Measurements from ENCODE around the gene ZSWIM5.
"Not testable (repeated sequence)": the region's sequence is repeated elsewhere in the genome, so short reads cannot be mapped to it uniquely, and the experiment has no call there.

ZSWIM5 gene

DNA sequence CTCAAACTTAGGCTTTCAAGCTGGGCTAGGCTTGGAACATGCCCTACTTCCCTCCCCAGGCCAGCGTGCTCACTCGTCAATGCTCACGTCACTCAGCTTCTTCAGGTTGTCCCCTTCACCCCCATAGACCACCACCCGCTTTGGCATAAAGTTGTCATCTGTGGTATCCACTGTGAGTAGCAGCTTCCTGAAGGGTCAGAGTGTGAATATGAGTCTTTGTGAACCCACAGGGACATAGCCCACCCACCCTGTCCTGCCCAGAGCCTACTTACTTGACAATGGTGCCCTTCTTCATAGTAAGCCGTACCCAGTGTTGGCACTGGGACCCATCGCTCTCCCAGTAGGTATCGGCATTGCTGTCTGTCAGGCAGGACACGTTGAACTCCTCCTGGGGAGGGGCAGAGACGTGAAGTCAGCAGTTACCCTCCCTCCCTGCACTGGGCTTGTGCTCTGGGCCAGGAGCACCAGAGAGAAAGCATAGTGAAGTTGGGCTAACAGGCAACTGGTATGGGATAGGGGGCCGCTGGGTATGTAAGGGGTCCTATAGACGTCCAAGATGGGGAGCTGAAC, 197.0 kb downstream of the ZSWIM5 start:
- ATAC-seq (replicated peaks; ENCODE audit: extremely low read depth, poor library complexity, severe bottlenecking) (no peak), DNase-seq (ENCODE audit: low spot score in 2 of 2) (no peak)
- Mint-ChIP-seq H3K9me3 (no peaks in the 10 kb centered on the region), H3K4me1 (peaks cover 51% of the 10 kb centered on the region), H3K27ac (ENCODE audit: low read depth) (peak overlapping the region; percentile 32), H3K27me3 (no peaks in the 10 kb centered on the region), H3K36me3 (ENCODE audit: insufficient read depth) (peaks cover 34% of the 10 kb centered on the region), H3K4me3 (peak overlapping the region; percentile 90)

DNA sequence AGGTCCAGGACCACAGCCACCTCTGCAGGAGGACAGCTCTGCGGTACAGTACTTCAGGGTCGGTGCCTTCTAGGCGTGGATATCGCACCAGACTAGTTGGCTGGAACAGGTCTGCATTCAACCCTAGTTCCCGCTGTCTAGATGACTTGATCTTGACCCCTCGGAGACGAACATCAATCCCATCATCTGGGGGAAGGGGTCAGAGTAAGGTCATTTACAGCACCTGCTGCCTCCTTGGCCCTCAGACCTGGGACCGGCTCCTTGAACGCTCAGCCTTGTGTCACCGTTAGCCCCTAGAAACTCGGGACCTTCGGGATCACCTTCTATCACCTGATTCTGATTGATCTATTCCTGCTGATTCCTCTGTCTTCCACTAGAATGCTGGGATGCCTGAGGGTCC, 197.9 kb downstream of the ZSWIM5 start:
- no peak overlapping the region for H3K27ac Mint-ChIP-seq (ENCODE audit: low read depth)
- H3K27me3 Mint-ChIP-seq, result no peaks in the 10 kb centered on the region
- DNase-seq (ENCODE audit: low spot score in 2 of 2), result no peak
- ATAC-seq (replicated peaks; ENCODE audit: extremely low read depth, poor library complexity, severe bottlenecking), result no peak
- no peak overlapping the region for H3K4me3 Mint-ChIP-seq
- peaks cover 45% of the 10 kb centered on the region for H3K4me1 Mint-ChIP-seq
- peaks cover 35% of the 10 kb centered on the region for H3K36me3 Mint-ChIP-seq (ENCODE audit: insufficient read depth)
- no peaks in the 10 kb centered on the region for H3K9me3 Mint-ChIP-seq

DNA sequence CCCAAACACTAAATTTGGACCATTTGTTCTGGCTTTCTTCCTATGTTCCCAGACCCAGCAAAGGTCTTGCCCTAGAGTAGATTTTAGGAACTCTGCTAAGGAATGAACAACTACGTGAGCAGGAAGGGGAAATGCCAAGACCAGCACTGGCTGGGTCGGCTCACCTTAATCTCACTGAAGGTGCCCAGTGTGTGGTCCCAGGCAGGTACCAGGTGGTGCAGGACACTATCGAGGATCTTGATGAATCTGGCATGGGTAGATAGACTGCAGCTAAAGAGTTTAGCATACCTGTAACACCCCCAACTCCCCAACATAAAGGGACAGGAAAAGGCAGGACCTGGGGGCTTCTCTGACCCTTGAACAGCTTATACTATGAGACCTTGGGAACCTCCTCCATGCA, 198.3 kb downstream of the ZSWIM5 start:
- H3K4me1 Mint-ChIP-seq, result peaks cover 40% of the 10 kb centered on the region
- peaks cover 39% of the 10 kb centered on the region for H3K36me3 Mint-ChIP-seq (ENCODE audit: insufficient read depth)
- no peak overlapping the region for H3K4me3 Mint-ChIP-seq
- no peaks in the 10 kb centered on the region for H3K27me3 Mint-ChIP-seq
- H3K9me3 Mint-ChIP-seq, result no peaks in the 10 kb centered on the region
- no peak overlapping the region for H3K27ac Mint-ChIP-seq (ENCODE audit: low read depth)
- no peak for DNase-seq (ENCODE audit: low spot score in 2 of 2)
- ATAC-seq (replicated peaks; ENCODE audit: extremely low read depth, poor library complexity, severe bottlenecking), result no peak

DNA sequence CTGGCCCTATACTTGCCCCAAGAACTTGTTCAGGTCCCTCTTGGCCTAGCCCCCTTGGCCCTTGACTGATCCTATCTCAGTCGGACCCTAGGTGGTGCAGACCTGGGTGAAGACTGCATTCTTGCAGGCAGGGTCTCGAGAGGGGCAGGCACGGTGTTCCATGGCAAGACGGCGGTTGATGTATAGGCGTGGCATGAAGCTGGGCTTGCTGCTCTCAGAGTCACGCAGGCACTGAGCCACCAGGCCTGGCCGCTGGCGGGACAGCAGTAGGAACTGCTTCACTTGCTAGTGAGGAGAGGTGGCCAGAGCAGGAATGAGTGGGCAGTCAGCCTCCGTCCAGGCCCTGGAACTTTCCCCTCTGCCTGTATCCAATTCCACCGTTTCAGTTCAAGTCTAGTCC, 199.1 kb downstream of the ZSWIM5 start:
- DNase-seq (ENCODE audit: low spot score in 2 of 2) (no peak), ATAC-seq (replicated peaks; ENCODE audit: extremely low read depth, poor library complexity, severe bottlenecking) (no peak)
- Mint-ChIP-seq H3K4me1 (peaks cover 33% of the 10 kb centered on the region), H3K36me3 (ENCODE audit: insufficient read depth) (peaks cover 44% of the 10 kb centered on the region), H3K9me3 (no peaks in the 10 kb centered on the region), H3K27me3 (no peaks in the 10 kb centered on the region), H3K27ac (ENCODE audit: low read depth) (no peak overlapping the region), H3K4me3 (no peak overlapping the region)

DNA sequence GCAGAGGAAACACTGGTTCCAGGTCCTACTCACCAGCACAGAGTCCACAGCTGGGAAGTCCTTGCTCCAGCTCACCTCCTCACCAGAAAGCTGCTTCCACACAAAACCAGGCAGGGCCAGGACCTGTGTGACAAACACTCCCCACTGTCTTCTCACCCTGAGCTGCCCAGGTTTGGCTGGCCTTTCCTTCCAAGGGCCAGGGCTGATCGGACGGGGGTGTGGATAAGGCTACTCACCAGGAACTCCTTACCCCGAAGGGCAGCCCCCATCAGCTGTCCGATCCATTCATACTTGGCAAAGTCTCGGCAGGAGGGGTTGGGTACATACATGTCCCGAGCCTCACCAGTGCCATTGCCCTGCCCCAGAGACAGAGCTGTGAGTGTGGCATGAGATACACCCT, 200.6 kb downstream of the ZSWIM5 start:
- Mint-ChIP-seq H3K4me3 (no peak overlapping the region), H3K4me1 (peaks cover 24% of the 10 kb centered on the region), H3K36me3 (ENCODE audit: insufficient read depth) (peaks cover 41% of the 10 kb centered on the region), H3K27me3 (no peaks in the 10 kb centered on the region), H3K27ac (ENCODE audit: low read depth) (no peak overlapping the region), H3K9me3 (no peaks in the 10 kb centered on the region)
- no peak for DNase-seq (ENCODE audit: low spot score in 2 of 2)
- no peak for ATAC-seq (replicated peaks; ENCODE audit: extremely low read depth, poor library complexity, severe bottlenecking)

DNA sequence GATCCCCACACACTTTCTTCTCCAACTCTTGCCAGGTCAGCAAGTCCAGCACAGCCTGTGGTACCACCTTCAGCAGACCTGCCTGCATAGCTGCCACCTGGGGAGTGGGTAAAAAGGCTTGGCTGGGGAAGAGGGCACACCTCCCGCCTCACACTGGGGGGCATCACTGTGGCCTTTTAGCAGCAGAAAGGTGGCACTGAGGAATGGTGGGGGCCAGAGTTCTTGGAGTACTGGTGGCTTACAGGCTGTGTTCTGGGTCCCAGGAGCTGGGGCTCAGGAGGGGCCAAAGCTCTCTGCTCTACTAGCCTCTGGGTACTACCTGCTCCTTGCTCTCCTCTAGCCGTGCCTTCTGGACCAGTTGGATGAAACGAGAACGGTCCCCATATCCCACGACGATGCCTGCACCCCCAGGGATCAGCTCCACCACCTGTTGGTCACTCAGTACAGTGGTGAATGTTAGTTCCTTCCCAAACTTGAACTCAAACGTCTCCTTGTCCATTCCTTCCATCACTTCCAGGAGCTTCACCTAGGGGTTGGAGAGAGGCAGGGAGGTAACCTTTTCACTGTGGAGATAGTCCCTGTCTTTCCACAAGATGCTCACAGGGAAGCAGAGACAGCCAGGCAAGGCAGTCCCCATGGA, 202.0 kb downstream of the ZSWIM5 start:
- Mint-ChIP-seq H3K27ac (ENCODE audit: low read depth) (no peak overlapping the region), H3K27me3 (no peaks in the 10 kb centered on the region), H3K36me3 (ENCODE audit: insufficient read depth) (peaks cover 40% of the 10 kb centered on the region), H3K9me3 (no peaks in the 10 kb centered on the region), H3K4me3 (no peak overlapping the region), H3K4me1 (peaks cover 17% of the 10 kb centered on the region)
- ATAC-seq (replicated peaks; ENCODE audit: extremely low read depth, poor library complexity, severe bottlenecking) (no peak), DNase-seq (ENCODE audit: low spot score in 2 of 2) (no peak)

DNA sequence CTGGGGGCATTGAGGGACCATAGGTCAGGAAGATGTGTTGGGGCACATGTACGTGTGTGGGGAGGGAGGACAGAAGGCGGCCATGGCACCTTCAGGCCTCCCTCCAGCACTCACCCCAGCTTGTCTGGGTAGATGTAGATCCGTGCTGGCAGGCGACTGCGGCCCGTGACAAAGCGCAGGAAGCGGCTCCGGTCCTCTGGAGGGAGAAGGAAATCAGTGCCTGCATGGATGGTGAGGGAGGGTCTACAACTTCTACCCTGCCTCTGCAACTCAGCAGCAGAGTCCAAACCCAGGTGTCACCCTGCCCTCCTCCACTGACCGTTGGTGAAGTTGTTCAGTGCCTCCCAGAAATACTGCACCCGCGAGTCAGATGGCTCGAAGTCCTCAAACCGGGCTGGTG, 202.7 kb downstream of the ZSWIM5 start:
- no peak overlapping the region for H3K27ac Mint-ChIP-seq (ENCODE audit: low read depth)
- ATAC-seq (replicated peaks; ENCODE audit: extremely low read depth, poor library complexity, severe bottlenecking), result no peak
- no peaks in the 10 kb centered on the region for H3K27me3 Mint-ChIP-seq
- peaks cover 10% of the 10 kb centered on the region for H3K4me1 Mint-ChIP-seq
- peaks cover 40% of the 10 kb centered on the region for H3K36me3 Mint-ChIP-seq (ENCODE audit: insufficient read depth)
- H3K4me3 Mint-ChIP-seq, result no peak overlapping the region
- DNase-seq (ENCODE audit: low spot score in 2 of 2), result no peak
- no peaks in the 10 kb centered on the region for H3K9me3 Mint-ChIP-seq

DNA sequence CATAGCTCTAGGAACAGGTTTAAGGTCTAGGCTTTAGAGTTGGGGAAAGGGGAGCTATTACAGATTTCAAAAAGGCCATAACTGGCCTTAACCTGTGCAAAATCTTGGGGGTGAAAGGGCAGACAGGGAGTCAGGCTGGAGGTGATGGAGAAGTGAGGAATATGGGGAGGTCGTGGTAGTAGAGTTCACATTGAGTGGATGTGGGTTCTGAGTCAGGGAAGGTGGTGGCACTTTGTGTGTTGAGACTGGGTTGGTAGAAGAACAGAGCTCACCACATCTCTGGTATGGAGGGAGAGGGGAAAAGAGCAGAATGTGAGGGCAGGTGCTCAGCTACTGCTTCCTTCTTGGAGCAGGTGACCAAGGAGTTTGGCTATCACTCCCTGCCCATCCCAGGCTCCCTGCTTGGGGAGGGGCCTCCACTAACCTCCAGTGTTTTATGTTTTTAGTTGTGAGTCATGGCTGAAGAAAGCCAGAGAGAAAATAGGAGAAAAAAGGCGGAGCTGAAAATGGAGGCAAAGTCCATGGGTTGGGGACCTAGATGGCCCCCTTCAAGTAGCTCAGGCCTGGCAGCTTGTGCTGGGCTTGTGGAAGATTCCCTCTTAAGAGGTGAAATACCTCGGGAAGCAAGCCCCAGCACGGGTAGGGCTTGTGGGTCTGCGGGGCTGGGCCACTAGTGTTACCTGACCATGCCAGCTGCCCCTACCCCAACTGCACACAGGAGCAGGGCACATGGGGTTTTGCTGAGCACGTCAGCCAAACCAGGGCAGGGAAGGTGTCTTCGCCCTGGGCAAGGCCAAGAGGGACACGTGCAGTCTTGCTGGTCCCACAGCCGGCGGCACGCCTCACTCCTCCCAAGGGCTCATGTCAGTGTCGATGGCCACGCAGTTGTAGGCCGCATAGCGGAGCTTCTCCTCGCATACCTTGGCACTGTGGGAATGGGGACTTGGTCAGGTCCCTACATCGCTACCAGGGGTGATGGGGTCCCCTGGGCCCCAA, 203.5 kb downstream of the ZSWIM5 start:
- ATAC-seq (replicated peaks; ENCODE audit: extremely low read depth, poor library complexity, severe bottlenecking) (no peak), DNase-seq (ENCODE audit: low spot score in 2 of 2) (no peak)
- H3K4me1 Mint-ChIP-seq, result peaks cover 9% of the 10 kb centered on the region
- H3K4me3 Mint-ChIP-seq, result no peak overlapping the region
- H3K27ac Mint-ChIP-seq (ENCODE audit: low read depth), result peak overlapping the region; percentile 30
- H3K36me3 Mint-ChIP-seq (ENCODE audit: insufficient read depth), result peaks cover 36% of the 10 kb centered on the region
- no peaks in the 10 kb centered on the region for H3K27me3 Mint-ChIP-seq
- H3K9me3 Mint-ChIP-seq, result no peaks in the 10 kb centered on the region

DNA sequence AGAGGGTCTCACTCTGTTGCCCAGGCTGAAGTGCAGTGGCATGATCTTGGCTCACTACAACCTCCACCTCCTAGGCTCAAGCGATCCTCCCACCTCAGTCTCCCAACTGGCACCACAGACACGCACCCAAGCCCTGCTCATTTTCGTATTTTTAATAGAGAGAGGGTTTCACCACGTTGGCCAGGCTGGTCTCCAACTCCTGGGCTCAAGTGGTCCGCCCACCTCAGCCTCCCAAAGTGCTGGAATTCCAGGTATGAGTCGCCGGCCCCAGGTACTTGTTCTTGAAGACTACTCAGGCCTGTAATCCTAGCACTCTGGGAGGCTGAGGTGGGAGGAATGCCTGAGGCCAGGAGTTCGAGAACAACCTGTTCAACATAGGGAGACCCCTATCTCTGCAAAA, 204.8 kb downstream of the ZSWIM5 start:
- H3K27ac Mint-ChIP-seq (ENCODE audit: low read depth); H3K4me1 Mint-ChIP-seq; H3K9me3 Mint-ChIP-seq; H3K27me3 Mint-ChIP-seq; ATAC-seq (replicated peaks; ENCODE audit: extremely low read depth, poor library complexity, severe bottlenecking); DNase-seq (ENCODE audit: low spot score in 2 of 2); H3K4me3 Mint-ChIP-seq: not testable (repeated sequence)
- H3K36me3 Mint-ChIP-seq (ENCODE audit: insufficient read depth), result peaks cover 26% of the 10 kb centered on the region

DNA sequence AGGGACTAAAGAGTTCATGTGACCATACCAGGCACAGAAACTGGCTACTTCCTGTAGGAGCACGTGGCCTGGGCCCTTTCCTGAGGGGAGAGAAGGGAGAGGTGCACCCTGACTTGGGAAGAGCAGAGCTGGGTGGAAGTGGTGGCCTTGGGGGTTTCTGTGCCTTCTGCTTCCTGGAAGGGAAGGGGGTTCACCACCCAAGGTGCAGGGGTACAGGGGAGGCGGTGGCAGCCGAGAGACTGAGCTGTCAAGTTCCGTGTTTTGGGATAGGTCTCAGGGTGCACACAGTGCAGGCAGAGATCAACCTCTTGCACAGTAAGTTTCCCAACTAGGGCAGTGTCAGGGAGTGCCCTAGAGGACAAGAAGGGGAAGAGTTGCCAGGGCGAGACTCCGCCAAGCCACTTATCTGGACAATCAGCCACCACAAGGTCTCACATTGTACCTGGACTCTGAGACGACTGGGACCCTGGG, 205.4 kb downstream of the ZSWIM5 start:
- H3K4me1 Mint-ChIP-seq, result peaks cover 9% of the 10 kb centered on the region
- ATAC-seq (replicated peaks; ENCODE audit: extremely low read depth, poor library complexity, severe bottlenecking) (no peak), DNase-seq (ENCODE audit: low spot score in 2 of 2) (no peak)
- H3K4me3 Mint-ChIP-seq, result no peak overlapping the region
- H3K27me3 Mint-ChIP-seq, result no peaks in the 10 kb centered on the region
- H3K9me3 Mint-ChIP-seq, result no peaks in the 10 kb centered on the region
- no peak overlapping the region for H3K27ac Mint-ChIP-seq (ENCODE audit: low read depth)
- peaks cover 21% of the 10 kb centered on the region for H3K36me3 Mint-ChIP-seq (ENCODE audit: insufficient read depth)

DNA sequence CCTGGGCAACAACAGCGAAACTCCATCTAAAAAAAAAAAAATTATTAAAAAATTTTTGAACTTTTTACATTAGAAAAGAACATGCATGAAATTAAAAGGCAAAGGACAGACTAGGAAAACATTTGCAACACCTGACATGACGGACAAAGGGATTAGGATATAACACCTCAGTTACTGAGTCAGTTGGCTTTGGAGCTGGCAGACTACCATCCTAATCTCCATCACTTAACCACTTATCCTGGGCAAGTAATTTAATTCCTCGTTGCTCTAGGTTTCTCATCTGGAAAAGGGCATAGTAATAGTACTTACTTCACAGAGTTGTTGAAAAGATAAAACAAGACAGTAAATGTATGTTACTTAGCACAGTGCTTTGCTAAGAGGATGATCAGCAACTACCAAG, 207.2 kb downstream of the ZSWIM5 start:
- Mint-ChIP-seq H3K36me3 (ENCODE audit: insufficient read depth) (peaks cover 16% of the 10 kb centered on the region), H3K27me3 (no peaks in the 10 kb centered on the region), H3K4me3 (no peak overlapping the region), H3K27ac (ENCODE audit: low read depth) (no peak overlapping the region), H3K9me3 (no peaks in the 10 kb centered on the region), H3K4me1 (peaks cover 9% of the 10 kb centered on the region)
- DNase-seq (ENCODE audit: low spot score in 2 of 2), result no peak
- ATAC-seq (replicated peaks; ENCODE audit: extremely low read depth, poor library complexity, severe bottlenecking), result no peak

DNA sequence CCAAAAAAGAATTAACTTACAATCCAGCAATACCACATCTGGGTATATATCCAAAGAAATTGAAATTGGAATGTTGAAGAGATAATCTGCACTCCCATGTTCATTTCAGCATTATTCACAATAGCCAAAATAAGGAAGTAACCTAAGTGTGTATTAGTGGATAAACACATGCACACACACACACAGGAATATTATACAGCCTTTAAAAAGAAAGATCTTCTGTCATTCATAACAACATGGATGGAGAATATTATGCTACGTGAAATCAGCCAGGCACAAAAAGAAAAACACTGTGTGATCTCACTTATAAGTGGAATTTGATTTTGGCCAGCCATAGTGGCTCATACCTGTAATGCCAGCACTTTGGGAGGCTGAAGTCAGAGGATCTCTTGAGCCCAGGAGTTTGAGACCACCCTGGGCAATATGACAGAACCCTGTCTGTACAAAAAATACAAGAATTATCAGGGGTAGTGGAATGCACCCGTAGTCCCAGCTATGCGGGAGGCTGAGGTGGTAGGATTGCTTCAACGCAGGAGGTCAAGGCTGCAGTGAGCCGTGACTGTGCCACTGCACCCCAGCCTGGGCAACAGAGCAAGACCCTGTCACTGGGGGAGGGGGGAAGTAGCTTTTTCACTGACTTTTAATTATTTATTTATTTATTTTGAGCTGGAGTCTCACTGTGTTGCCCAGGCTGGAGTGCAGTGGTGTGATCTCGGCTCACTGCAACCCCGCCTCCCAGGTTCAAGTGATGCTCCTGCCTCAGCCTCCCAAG, 210.8 kb downstream of the ZSWIM5 start:
- peaks cover 3% of the 10 kb centered on the region for H3K4me1 Mint-ChIP-seq
- H3K4me3 Mint-ChIP-seq, result no peak overlapping the region
- H3K27ac Mint-ChIP-seq (ENCODE audit: low read depth), result no peak overlapping the region
- H3K27me3 Mint-ChIP-seq, result no peaks in the 10 kb centered on the region
- no peaks in the 10 kb centered on the region for H3K36me3 Mint-ChIP-seq (ENCODE audit: insufficient read depth)
- ATAC-seq (replicated peaks; ENCODE audit: extremely low read depth, poor library complexity, severe bottlenecking) (no peak), DNase-seq (ENCODE audit: low spot score in 2 of 2) (no peak)
- H3K9me3 Mint-ChIP-seq, result no peaks in the 10 kb centered on the region
